Left lung (tissue), 10 donors: Measurements from ENCODE around the gene CIAO2B. TPM values are rescaled to one million over a fixed set of nuclear protein-coding genes. Genes with fewer than 3 reads are reported as not detected.
A peak's percentile ranks its signal among the peaks of the same experiment; 100 is the strongest.

Source experiments
- ATAC-seq: fragments of 200-7000 bp; cut with Tn5 transposase; one replicate; pipeline ENCODE4 v1.9.1; 2020; ENCODE audit warnings: moderate library complexity
- DNase-seq, 4 donors: peaks; one replicate each; pipeline ENCODE4 v3.0.0-alpha.2; 2013 to 2020
- H3K27ac ChIP-seq, 2 donors: fragments of 200-600 bp; sonication (generic) in 1 of 2; one replicate each; pipeline versions ENCODE4 v1.5.0 to v1.8.0; 2020 to 2021
- H3K27me3 ChIP-seq, 2 donors: fragments of 200-600 bp; sonication (generic) in 1 of 2; one replicate each; pipeline versions ENCODE4 v1.5.0 to v1.8.0; 2020 to 2021
- H3K36me3 ChIP-seq, 2 donors: fragments of 200-600 bp; sonication (generic) in 1 of 2; one replicate each; pipeline versions ENCODE4 v1.5.0 to v1.8.0; 2020 to 2021
- H3K4me1 ChIP-seq, 2 donors: fragments of 200-600 bp; one replicate each; pipeline ENCODE4 v1.8.0; 2021
- H3K4me3 ChIP-seq, 2 donors: fragments of 200-600 bp; sonication (generic) in 1 of 2; one replicate each; pipeline versions ENCODE4 v1.5.0 to v1.8.0; 2020 to 2021; ENCODE audit warnings: mild to moderate bottlenecking in 1 of 2
- H3K9me3 ChIP-seq, 2 donors: fragments of 200-600 bp; sonication (generic) in 1 of 2; one replicate each; pipeline versions ENCODE4 v1.5.0 to v1.8.0; 2020 to 2021
- CTCF ChIP-seq, 2 donors: fragments of 200-600 bp; sonication (generic) in 1 of 2; IDR thresholded peaks; one replicate each; pipeline versions ENCODE4 v1.5.0 to v1.8.0; 2021; ENCODE audit warnings: antibody characterized with exemption in 2 of 2
- intact Hi-C, 2 donors: fragments of 100-400 bp; cut with DNase I; formaldehyde crosslinking; loops; one replicate each; pipeline versions ENCODE4 v1.11.2 to v1.14.2; 2022
- polyA plus RNA-seq, 6 donors: library from polyadenylated mRNA; unstranded; fragments of 120-200 nt; gene quantifications; one replicate each; pipeline ENCODE4 v1.2.1, GENCODE V29; 2013; ENCODE audit not compliant: insufficient read length in 6 of 6
- total RNA-seq, 2 donors: library from RNA; stranded (reverse); fragmentation: NEBNext Ultra II Directional; extraction: Animal tissue kit (Norgen Biotek cat#: 25700); gene quantifications; one replicate each; pipeline ENCODE4 v1.2.1, GENCODE V29; 2021
- donor health status: DM: no; HTN: yes; CAD: no.
- donor health status: DM: no; HTN: no; CAD: no.

CIAO2B gene
- total and polyA plus RNA-seq, 8 donors, result 70.9 to 84.0 (median 81.9) TPM

- no peak for TF ChIP-seq CTCF (IDR thresholded peaks at IDR 0.05)
- DNase-seq, result peak in 1 of 4 donors; percentile 48
- no peak for ATAC-seq
- H3K36me3 ChIP-seq, result no peaks in the 10 kb centered on the region
- no peaks in the 10 kb centered on the region for H3K4me1 ChIP-seq
- intact Hi-C loops, result no loop called here
- H3K9me3 ChIP-seq, result no peaks in the 10 kb centered on the region
- H3K4me3 ChIP-seq, result no peak overlapping the region
- H3K27ac ChIP-seq, result no peak overlapping the region
- no peaks in the 10 kb centered on the region for H3K27me3 ChIP-seq
Observed at GRCh38 chr16:66911112-66911511, 23.1 kb downstream of the CIAO2B start.

DNA sequence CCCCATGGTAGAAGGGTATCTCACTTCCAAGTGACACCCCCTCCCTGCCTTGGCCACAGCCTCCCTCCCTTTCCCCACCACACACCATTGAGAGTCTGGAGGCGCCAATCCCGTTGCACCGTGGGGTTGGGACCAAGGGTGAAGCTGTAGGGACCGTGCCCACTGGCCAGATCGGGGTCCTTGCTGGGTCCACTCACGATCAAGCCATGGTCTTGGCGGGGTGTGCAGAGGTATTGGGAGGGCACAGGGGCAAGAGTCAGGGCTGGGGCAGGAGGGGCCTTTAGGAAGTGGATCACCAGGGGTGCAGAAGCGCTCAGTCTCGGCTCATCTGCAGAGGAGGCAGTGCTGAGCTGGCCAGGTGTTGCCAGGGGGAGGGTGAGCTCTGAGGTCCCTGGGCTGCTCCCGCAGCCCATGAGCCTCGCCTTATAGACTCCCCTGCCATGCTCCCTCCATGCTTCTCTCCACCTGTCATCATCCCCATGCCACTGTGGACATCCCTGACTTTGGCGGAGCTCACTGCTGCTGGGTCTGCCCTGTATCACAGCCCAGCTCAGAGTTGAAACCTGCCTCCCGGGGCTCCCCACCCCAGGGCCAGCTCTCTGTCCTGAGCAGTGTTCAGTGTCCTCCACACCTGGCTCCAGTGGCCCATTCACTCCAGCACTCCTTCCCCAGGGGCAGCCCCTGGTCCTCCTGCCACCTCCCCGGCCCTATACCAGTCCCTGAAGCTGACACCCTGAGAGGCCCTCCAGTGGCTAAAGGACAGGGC lies 23.8 kb downstream of the CIAO2B start:
- Histone ChIP-seq H3K36me3 (no peaks in the 10 kb centered on the region), H3K27ac (no peak overlapping the region), H3K4me3 (no peak overlapping the region), H3K4me1 (peaks cover 0 to 5% of the 10 kb centered on the region in 2 donors), H3K9me3 (no peaks in the 10 kb centered on the region), H3K27me3 (no peaks in the 10 kb centered on the region)
- DNase-seq, result no peak
- no peak for ATAC-seq
- intact Hi-C loops, result no loop called here
- TF ChIP-seq CTCF (IDR thresholded peaks at IDR 0.05), result no peak

DNA sequence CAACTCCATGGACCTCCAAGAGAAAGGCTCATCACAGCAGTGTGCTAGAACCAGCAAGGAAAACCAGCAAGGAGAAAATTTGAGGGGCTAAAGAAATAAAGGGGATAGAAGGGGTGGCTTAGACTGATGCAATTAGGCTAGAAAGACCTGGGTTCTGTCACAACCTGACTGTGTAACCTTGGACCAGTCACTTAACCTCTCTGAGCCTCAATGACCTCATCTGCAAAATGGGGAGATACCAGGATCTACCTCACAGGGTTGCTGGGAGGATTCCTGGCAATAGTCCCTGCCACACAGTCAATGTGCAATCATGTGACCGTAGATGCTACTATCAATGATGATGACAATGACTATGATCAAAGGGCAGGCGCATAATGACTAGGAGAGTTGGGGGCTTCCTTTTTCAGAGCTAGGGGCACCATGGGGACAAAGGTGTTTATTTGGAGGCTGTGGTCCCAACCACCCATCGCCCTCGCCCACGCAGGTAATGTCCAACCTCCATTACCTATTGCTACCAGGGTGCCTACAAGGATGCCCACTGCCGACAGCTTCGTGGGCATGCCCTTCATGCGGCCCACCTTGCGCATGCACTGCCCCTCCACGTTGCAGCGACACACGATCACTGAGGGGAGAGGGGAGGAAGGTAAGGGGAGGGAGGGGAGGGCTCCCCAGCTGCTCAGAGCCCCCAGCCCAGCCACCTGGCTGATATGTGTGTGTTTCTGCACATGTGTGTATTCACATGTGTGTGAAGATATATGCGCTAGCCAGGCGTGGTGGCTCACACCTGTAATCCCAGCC lies 25.2 kb downstream of the CIAO2B start:
- Histone ChIP-seq H3K27me3 (no peaks in the 10 kb centered on the region), H3K4me1 (peaks cover 0 to 9% of the 10 kb centered on the region in 2 donors), H3K36me3 (no peaks in the 10 kb centered on the region), H3K4me3 (no peak overlapping the region), H3K9me3 (no peaks in the 10 kb centered on the region), H3K27ac (no peak overlapping the region)
- TF ChIP-seq CTCF (IDR thresholded peaks at IDR 0.05), result no peak
- intact Hi-C loops, result no loop called here
- DNase-seq, result peak in 1 of 4 donors; percentile 53
- no peak for ATAC-seq

- peaks cover 0 to 9% of the 10 kb centered on the region in 2 donors for H3K4me1 ChIP-seq
- no peak overlapping the region for H3K27ac ChIP-seq
- ATAC-seq (no peak), DNase-seq (peak in 1 of 4 donors; percentile 42)
- H3K27me3 ChIP-seq, result no peaks in the 10 kb centered on the region
- no peaks in the 10 kb centered on the region for H3K36me3 ChIP-seq
- no peak for TF ChIP-seq CTCF (IDR thresholded peaks at IDR 0.05)
- no peaks in the 10 kb centered on the region for H3K9me3 ChIP-seq
- no peak overlapping the region for H3K4me3 ChIP-seq
- intact Hi-C loops, result no loop called here
Observed at GRCh38 chr16:66908116-66908515, 26.1 kb downstream of the CIAO2B start.
